SK-N-SH treated with all-trans-retinoic acid at 6 μM for 48 hours (cell line): ENCODE results near the gene CDYL.

Experiments
- ATAC-seq: fragments of 200-7000 bp; cut with Tn5 transposase; 3 replicates; pipeline ENCODE4 v1.9.1; 2020; ENCODE audit warnings: mild to moderate bottlenecking, moderate library complexity
- ARNTL ChIP-seq: fragments of 450-650 bp; formaldehyde crosslinking; IDR thresholded peaks from 2 replicates; pipeline ENCODE4 v1.5.0; 2020; ENCODE audit warnings: low read depth, mild to moderate bottlenecking, moderate library complexity, borderline replicate concordance
- BACH2 ChIP-seq: fragments of 250-450 bp; sonication (Bioruptor Pico); IDR thresholded peaks from 2 replicates; pipeline ENCODE4 v1.9.0; 2021; ENCODE audit warnings: mild to moderate bottlenecking, borderline replicate concordance
- CREB5 ChIP-seq: fragments of 250-450 bp; sonication (Bioruptor Pico); IDR thresholded peaks from 2 replicates; pipeline ENCODE4 v1.5.1; 2020; ENCODE audit warnings: low read depth, mild to moderate bottlenecking, moderate library complexity
- CSDC2 ChIP-seq: fragments of 250-450 bp; sonication (Bioruptor Pico); IDR thresholded peaks from 2 replicates; pipeline ENCODE4 v1.5.0; 2020; ENCODE audit warnings: mild to moderate bottlenecking, moderate library complexity
- CSRNP3 ChIP-seq: fragments of 250-450 bp; sonication (Bioruptor Pico); IDR thresholded peaks from 2 replicates; pipeline ENCODE4 v1.5.1; 2021; ENCODE audit warnings: mild to moderate bottlenecking, moderate library complexity
- ESRRG ChIP-seq: fragments of 250-450 bp; sonication (Bioruptor Pico); IDR thresholded peaks from 2 replicates; pipeline ENCODE4 v1.6.1; 2021; ENCODE audit warnings: mild to moderate bottlenecking
- ISL1 ChIP-seq: fragments of 250-450 bp; sonication (Bioruptor Pico); IDR thresholded peaks from 2 replicates; pipeline ENCODE4 v2.1.2; 2022; ENCODE audit warnings: mild to moderate bottlenecking, moderate library complexity
- OSR1 ChIP-seq: fragments of 250-450 bp; sonication (Bioruptor Pico); IDR thresholded peaks from 2 replicates; pipeline ENCODE4 v1.8.0; 2022; ENCODE audit warnings: moderate library complexity, mild to moderate bottlenecking, inconsistent platforms
- POU6F1 ChIP-seq: fragments of 250-450 bp; sonication (Bioruptor Pico); IDR thresholded peaks from 2 replicates; pipeline ENCODE4 v1.8.0; 2021; ENCODE audit warnings: low read depth, mild to moderate bottlenecking, moderate library complexity, borderline replicate concordance
- PPARA ChIP-seq: fragments of 250-450 bp; sonication (Bioruptor Pico); IDR thresholded peaks from 2 replicates; pipeline ENCODE4 v1.5.0; 2020; ENCODE audit warnings: mild to moderate bottlenecking, borderline replicate concordance
- RARB ChIP-seq: fragments of 250-450 bp; sonication (Bioruptor Pico); IDR thresholded peaks from 2 replicates; pipeline ENCODE4 v1.8.0; 2021; ENCODE audit warnings: mild to moderate bottlenecking, moderate library complexity
- SNAI2 ChIP-seq: fragments of 250-450 bp; sonication (Bioruptor Pico); IDR thresholded peaks from 2 replicates; pipeline ENCODE4 v1.5.0; 2020; ENCODE audit warnings: mild to moderate bottlenecking, moderate library complexity
- TCF4 ChIP-seq: fragments of 250-450 bp; sonication (Bioruptor Pico); IDR thresholded peaks from 2 replicates; pipeline ENCODE4 v1.8.0; 2021; ENCODE audit warnings: mild to moderate bottlenecking, moderate library complexity, borderline replicate concordance
- TOX ChIP-seq: fragments of 250-450 bp; sonication (Bioruptor Pico); IDR thresholded peaks from 2 replicates; pipeline ENCODE4 v1.8.0; 2021; ENCODE audit warnings: mild to moderate bottlenecking, moderate library complexity, borderline replicate concordance
- ZC3H10 ChIP-seq: fragments of 250-450 bp; sonication (Bioruptor Pico); IDR thresholded peaks from 2 replicates; pipeline ENCODE4 v1.5.1; 2021; ENCODE audit warnings: mild to moderate bottlenecking, moderate library complexity
- ZFP3 ChIP-seq: fragments of 250-450 bp; sonication (Bioruptor Pico); IDR thresholded peaks from 2 replicates; pipeline ENCODE4 v1.5.0; 2020; ENCODE audit warnings: mild to moderate bottlenecking, moderate library complexity
- ZFP30 ChIP-seq: fragments of 450-650 bp; formaldehyde crosslinking; IDR thresholded peaks from 2 replicates; pipeline ENCODE4 v1.5.0; 2022; ENCODE audit warnings: mild to moderate bottlenecking, moderate library complexity
- ZNF565 ChIP-seq: fragments of 450-650 bp; formaldehyde crosslinking; conservative IDR thresholded peaks from 2 replicates; pipeline ENCODE4 v1.5.0; 2020; ENCODE audit warnings: low read depth, mild to moderate bottlenecking, moderate library complexity
- ZNF70 ChIP-seq: fragments of 450-650 bp; formaldehyde crosslinking; IDR thresholded peaks from 2 replicates; pipeline ENCODE4 v1.5.0; 2020; ENCODE audit warnings: mild to moderate bottlenecking, moderate library complexity
- TF ChIP-seq, protein P1 (sequence below): fragments of 250-450 bp; sonication (Bioruptor Pico); IDR thresholded peaks from 2 replicates; pipeline ENCODE4 v1.5.0; 2020; ENCODE audit warnings: mild to moderate bottlenecking, moderate library complexity
- TF ChIP-seq, protein P2 (sequence below): fragments of 250-450 bp; sonication (Bioruptor Pico); IDR thresholded peaks from 2 replicates; pipeline ENCODE4 v1.8.0; 2020; ENCODE audit warnings: mild to moderate bottlenecking, moderate library complexity, borderline replicate concordance

CDYL gene

GRCh38 chr6:4928426-4928825 is 152.2 kb downstream of the CDYL start:
- peak; percentile 50 for ATAC-seq
- no peak for TF ChIP-seq BACH2 (CRISPR knock-in tag)
- TF ChIP-seq, protein P1, sequence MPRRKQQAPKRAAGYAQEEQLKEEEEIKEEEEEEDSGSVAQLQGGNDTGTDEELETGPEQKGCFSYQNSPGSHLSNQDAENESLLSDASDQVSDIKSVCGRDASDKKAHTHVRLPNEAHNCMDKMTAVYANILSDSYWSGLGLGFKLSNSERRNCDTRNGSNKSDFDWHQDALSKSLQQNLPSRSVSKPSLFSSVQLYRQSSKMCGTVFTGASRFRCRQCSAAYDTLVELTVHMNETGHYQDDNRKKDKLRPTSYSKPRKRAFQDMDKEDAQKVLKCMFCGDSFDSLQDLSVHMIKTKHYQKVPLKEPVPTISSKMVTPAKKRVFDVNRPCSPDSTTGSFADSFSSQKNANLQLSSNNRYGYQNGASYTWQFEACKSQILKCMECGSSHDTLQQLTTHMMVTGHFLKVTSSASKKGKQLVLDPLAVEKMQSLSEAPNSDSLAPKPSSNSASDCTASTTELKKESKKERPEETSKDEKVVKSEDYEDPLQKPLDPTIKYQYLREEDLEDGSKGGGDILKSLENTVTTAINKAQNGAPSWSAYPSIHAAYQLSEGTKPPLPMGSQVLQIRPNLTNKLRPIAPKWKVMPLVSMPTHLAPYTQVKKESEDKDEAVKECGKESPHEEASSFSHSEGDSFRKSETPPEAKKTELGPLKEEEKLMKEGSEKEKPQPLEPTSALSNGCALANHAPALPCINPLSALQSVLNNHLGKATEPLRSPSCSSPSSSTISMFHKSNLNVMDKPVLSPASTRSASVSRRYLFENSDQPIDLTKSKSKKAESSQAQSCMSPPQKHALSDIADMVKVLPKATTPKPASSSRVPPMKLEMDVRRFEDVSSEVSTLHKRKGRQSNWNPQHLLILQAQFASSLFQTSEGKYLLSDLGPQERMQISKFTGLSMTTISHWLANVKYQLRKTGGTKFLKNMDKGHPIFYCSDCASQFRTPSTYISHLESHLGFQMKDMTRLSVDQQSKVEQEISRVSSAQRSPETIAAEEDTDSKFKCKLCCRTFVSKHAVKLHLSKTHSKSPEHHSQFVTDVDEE: no peak
- TF ChIP-seq ZFP3 (CRISPR knock-in tag): no peak
- TF ChIP-seq PPARA (CRISPR knock-in tag): no peak
- TF ChIP-seq ZNF70 (CRISPR knock-in tag): no peak
- no peak for TF ChIP-seq ARNTL (CRISPR knock-in tag)
- no peak for TF ChIP-seq SNAI2 (CRISPR knock-in tag)
- no peak for TF ChIP-seq CREB5 (CRISPR knock-in tag)
- no peak for TF ChIP-seq ISL1 (CRISPR knock-in tag)
- TF ChIP-seq TCF4 (CRISPR knock-in tag): no peak
- no peak for TF ChIP-seq OSR1 (CRISPR knock-in tag)
- TF ChIP-seq, protein P2, sequence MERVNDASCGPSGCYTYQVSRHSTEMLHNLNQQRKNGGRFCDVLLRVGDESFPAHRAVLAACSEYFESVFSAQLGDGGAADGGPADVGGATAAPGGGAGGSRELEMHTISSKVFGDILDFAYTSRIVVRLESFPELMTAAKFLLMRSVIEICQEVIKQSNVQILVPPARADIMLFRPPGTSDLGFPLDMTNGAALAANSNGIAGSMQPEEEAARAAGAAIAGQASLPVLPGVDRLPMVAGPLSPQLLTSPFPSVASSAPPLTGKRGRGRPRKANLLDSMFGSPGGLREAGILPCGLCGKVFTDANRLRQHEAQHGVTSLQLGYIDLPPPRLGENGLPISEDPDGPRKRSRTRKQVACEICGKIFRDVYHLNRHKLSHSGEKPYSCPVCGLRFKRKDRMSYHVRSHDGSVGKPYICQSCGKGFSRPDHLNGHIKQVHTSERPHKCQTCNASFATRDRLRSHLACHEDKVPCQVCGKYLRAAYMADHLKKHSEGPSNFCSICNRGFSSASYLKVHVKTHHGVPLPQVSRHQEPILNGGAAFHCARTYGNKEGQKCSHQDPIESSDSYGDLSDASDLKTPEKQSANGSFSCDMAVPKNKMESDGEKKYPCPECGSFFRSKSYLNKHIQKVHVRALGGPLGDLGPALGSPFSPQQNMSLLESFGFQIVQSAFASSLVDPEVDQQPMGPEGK (CRISPR knock-in tag): no peak
- TF ChIP-seq CSRNP3 (CRISPR knock-in tag): no peak
- TF ChIP-seq ZC3H10 (CRISPR knock-in tag): no peak
- no peak for TF ChIP-seq ZNF565 (CRISPR knock-in tag)

GRCh38 chr6:4929097-4929718 is 153.0 kb downstream of the CDYL start:
- TF ChIP-seq CSDC2: no peak
- no peak for TF ChIP-seq CSRNP3 (CRISPR knock-in tag)
- no peak for TF ChIP-seq ZFP30 (CRISPR knock-in tag)
- no peak for TF ChIP-seq ARNTL (CRISPR knock-in tag)
- no peak for TF ChIP-seq TOX (CRISPR knock-in tag)
- TF ChIP-seq ZNF70 (CRISPR knock-in tag): no peak
- no peak for TF ChIP-seq BACH2 (CRISPR knock-in tag)
- no peak for TF ChIP-seq ZC3H10 (CRISPR knock-in tag)
- TF ChIP-seq PPARA (CRISPR knock-in tag): no peak
- TF ChIP-seq RARB: no peak
- no peak for TF ChIP-seq OSR1 (CRISPR knock-in tag)
- no peak for TF ChIP-seq POU6F1 (CRISPR knock-in tag)
- TF ChIP-seq, protein P2 (CRISPR knock-in tag): no peak
- TF ChIP-seq ZFP3 (CRISPR knock-in tag): no peak
- no peak for TF ChIP-seq ESRRG (CRISPR knock-in tag)
- TF ChIP-seq SNAI2 (CRISPR knock-in tag): no peak
- peak; percentile 57; the same call in 2 of the 3 replicates for ATAC-seq
